HG02870 (cell line): ENCODE data around the gene KCNJ8.

ENCODE experiments used
- ATAC-seq: cut with Tn5 transposase; IDR thresholded peaks from one replicate; pipeline ENCODE4 v1.9.1; 2021; ENCODE audit warnings: mild to moderate bottlenecking, moderate library complexity; ENCODE audit not compliant: unreplicated experiment

The KCNJ8 gene

DNA sequence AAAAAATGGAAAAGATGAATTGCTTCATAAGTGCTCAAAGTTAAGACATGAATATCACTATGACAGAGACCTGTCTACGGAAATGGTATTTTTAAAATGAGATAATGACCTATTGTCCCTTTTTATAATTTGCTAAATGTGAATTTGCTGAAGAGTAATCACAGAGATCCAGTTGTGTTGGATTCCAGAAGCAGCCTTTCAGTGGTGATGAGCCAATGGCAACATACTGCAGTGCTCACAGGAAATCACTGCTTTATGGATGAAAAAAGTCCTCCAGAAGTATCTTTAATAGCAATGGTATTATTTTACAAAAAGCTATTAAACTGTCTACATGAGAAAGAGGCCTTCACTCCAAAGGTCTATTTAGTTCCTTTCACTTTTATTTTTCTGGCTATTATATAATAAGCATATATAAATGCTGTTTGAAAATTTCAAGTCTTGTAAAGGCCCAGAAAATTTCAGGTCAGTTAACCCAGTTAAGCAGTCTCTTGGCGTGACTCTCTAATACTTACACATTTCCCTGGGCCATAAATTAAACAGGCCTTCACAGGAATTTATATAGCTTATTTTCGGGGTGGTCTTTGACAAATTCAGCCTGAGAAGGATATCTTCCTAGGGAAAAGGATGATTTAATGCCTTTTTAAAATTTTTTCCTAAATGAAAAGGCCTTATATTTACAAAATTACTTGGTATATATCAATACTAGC, 55.4 kb downstream of the KCNJ8 start:
- no peak for ATAC-seq

DNA sequence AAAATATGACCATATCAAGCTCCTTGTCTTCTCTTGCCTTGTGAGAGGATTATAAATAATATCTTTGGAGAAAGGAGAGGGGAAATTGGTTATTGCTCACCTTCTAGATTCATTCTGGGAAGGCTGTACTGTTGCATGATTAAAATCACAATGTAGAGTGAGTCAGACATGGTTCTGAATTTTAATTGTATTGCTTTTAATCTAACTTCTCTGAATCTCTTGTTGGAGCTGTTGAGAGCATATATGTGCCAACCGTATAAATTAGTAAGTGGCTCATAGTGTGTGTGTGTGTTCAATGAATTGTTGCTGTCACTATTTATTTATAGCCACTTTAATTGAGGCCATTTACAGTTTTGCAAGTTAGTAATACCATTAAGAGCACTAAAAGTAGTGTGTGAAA, 56.1 kb downstream of the KCNJ8 start:
- no peak for ATAC-seq

DNA sequence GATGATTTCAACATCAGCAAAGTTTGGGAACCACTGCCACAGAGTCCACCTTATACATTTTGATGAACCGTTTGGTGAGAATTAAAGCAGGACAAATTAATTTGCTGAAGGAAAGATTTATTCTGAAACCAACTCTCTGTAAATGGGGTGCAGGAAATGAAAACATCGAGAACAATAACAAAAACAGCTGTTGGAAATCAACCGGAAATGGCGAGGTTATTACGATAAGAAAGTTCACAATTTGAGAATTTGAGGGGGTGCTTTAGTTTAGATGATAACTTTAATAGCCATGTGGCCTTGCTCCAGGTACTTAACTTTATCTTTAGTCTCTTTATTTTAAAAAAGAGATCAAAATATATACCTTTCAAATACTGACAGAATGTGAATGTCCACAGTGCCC, 56.7 kb downstream of the KCNJ8 start:
- no peak for ATAC-seq

DNA sequence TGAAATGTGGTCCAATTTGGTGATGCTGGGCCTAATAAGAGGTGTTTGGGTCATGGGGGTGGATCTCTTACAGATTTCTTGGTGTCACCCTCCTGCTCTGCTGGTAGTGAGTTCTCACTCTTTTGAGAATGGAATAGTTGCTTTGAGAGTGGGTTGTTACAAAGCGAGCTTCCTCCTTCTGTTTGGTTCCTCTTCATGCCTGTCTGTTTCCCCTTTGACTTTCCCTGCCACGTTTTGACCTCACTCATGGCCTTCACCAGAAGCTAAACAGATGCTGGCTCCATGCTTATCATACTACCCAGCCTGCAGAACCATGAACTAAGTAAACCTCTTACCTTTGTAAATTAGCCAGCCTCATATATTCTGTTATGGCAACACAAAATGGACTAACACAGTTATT, 59.1 kb downstream of the KCNJ8 start:
- no peak for ATAC-seq
